ENCODE data around the gene A1BG. TPM values are rescaled to one million over a fixed set of nuclear protein-coding genes. Genes with fewer than 3 reads are reported as not detected.

A1BG gene
- total and polyA plus RNA-seq, 2 of the 13 experiments (the other 11 are each of a cell fraction or from before 2014, with no cell fraction given): 14.7 to 41.4 TPM

- TF ChIP-seq ZNF574 (CRISPR knock-in tag; IDR thresholded peaks at IDR 0.05): peak; percentile 97
- TF ChIP-seq RBM39 (IDR thresholded peaks at IDR 0.05; ENCODE audit: low read depth, low read length, poor library complexity, severe bottlenecking): peak; percentile 97
- peak; percentile 88 for TF ChIP-seq BATF2 (CRISPR knock-in tag; IDR thresholded peaks at IDR 0.05)
- TF ChIP-seq HOXA9 (CRISPR knock-in tag; IDR thresholded peaks at IDR 0.05; ENCODE audit: borderline replicate concordance): peak; percentile 84
- TF ChIP-seq GPBP1L1 (CRISPR knock-in tag; IDR thresholded peaks at IDR 0.05): no peak
- peak; percentile 97 for TF ChIP-seq KMT2B (CRISPR knock-in tag; IDR thresholded peaks at IDR 0.05)
- TF ChIP-seq ZFP36L1 (CRISPR knock-in tag; IDR thresholded peaks at IDR 0.05): peak; percentile 91
- TF ChIP-seq LBX2 (CRISPR knock-in tag; IDR thresholded peaks at IDR 0.05; ENCODE audit: borderline replicate concordance): peak; percentile 48; the same call in 1 of the 2 replicates
- TF ChIP-seq GABPA (IDR thresholded peaks at IDR 0.05; ENCODE audit: low read depth, low read length): peak; percentile 88
- TF ChIP-seq GABPA (CRISPR knock-in tag; IDR thresholded peaks at IDR 0.05; ENCODE audit: low read depth): peak; percentile 96
- peak; percentile 33; the same call in 1 of the 2 replicates for TF ChIP-seq HNF4A (CRISPR knock-in tag; IDR thresholded peaks at IDR 0.05)
- no peak; the same call in 1 of the 2 replicates for TF ChIP-seq SMYD3 (CRISPR knock-in tag; IDR thresholded peaks at IDR 0.05)
- peak; percentile 52; the same call in 1 of the 2 replicates for TF ChIP-seq KLF11 (CRISPR knock-in tag; IDR thresholded peaks at IDR 0.05)
- TF ChIP-seq SNRNP70 (IDR thresholded peaks at IDR 0.05; ENCODE audit: low read depth, low read length): no peak
- no peak; the same call in 1 of the 2 replicates for TF ChIP-seq ZNF720 (CRISPR knock-in tag; IDR thresholded peaks at IDR 0.05)
- peak; percentile 62; the same call in 1 of the 2 replicates for TF ChIP-seq ZNF609 (CRISPR knock-in tag; IDR thresholded peaks at IDR 0.05; ENCODE audit: borderline replicate concordance)
These were observed 26.2 kb downstream of the A1BG start, which contains the start of gene ZSCAN22 (continued) for GRCh38 chr19:58326914-58327726.
